Activated naive CD8-positive, alpha-beta T cell treated with anti-CD3 and anti-CD28 coated beads for 36 hours (primary cell): ENCODE data around the gene KBTBD12. TPM values are rescaled to one million over a fixed set of nuclear protein-coding genes. Genes with fewer than 3 reads are reported as not detected.
"Not testable (repeated sequence)": the region's sequence is repeated elsewhere in the genome, so short reads cannot be mapped to it uniquely, and the experiment has no call there.

Source experiments
- DNase-seq: peaks from one replicate; pipeline ENCODE4 v3.0.0; 2021
- H3K27ac Mint-ChIP-seq: one replicate; pipeline ENCODE4 v1.8.0; 2022; ENCODE audit warnings: mild to moderate bottlenecking, moderate library complexity, mixed read lengths
- H3K27me3 Mint-ChIP-seq: one replicate; pipeline ENCODE4 v1.8.0; 2022; ENCODE audit warnings: mild to moderate bottlenecking, mixed read lengths
- H3K36me3 Mint-ChIP-seq: one replicate; pipeline ENCODE4 v1.8.0; 2021; ENCODE audit warnings: mild to moderate bottlenecking, mixed read lengths
- H3K4me1 Mint-ChIP-seq: one replicate; pipeline ENCODE4 v1.8.0; 2021; ENCODE audit warnings: mixed read lengths
- H3K4me3 Mint-ChIP-seq: one replicate; pipeline ENCODE4 v1.8.0; 2022; ENCODE audit warnings: mild to moderate bottlenecking, moderate library complexity, mixed read lengths
- H3K9me3 Mint-ChIP-seq: one replicate; pipeline ENCODE4 v1.8.0; 2022; ENCODE audit warnings: mixed read lengths
- total RNA-seq, 2 experiments: library from RNA; stranded (reverse); gene quantifications; one replicate each; pipeline ENCODE4 v1.2.3, GENCODE V29; 2021

The KBTBD12 gene
- total RNA-seq, 2 experiments from 2014 or later = not detected

GRCh38 chr3:127890651-127891290, 24.3 kb upstream of the KBTBD12 start:
- Mint-ChIP-seq H3K27ac (peak overlapping the region; percentile 0), H3K9me3 (peaks cover 19% of the 10 kb centered on the region), H3K36me3 (peaks cover 11% of the 10 kb centered on the region)
- not testable (repeated sequence) for H3K27me3 Mint-ChIP-seq, H3K4me1 Mint-ChIP-seq, H3K4me3 Mint-ChIP-seq
- DNase-seq = peak; percentile 41

GRCh38 chr3:127894481-127894880, 20.6 kb upstream of the KBTBD12 start:
- Mint-ChIP-seq H3K27ac (no peak overlapping the region), H3K27me3 (no peaks in the 10 kb centered on the region), H3K4me3 (no peak overlapping the region), H3K36me3 (peaks cover 11% of the 10 kb centered on the region), H3K4me1 (peaks cover 5% of the 10 kb centered on the region), H3K9me3 (peaks cover 19% of the 10 kb centered on the region)
- DNase-seq = no peak

DNA sequence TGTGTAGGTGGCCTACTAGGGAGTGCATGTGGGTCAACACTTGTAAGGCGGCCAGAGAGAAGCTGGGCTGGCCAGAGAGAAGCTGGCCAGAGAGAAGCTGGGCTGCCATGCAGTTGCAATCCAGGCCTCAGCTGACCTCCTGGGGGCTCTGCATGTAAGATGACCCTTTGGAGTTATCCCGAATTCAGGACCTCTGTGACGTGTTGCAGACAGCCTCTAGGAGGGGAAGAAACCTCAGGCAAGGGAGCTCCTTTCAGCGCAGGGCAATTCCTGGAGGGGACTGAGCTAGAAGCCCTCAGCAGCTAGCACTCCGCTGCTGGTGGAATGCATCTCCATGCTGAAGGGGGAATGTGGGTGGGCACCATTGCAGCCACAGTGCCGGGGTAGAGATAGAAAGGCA, 15.8 kb upstream of the KBTBD12 start:
- H3K27me3 Mint-ChIP-seq = no peaks in the 10 kb centered on the region
- no peaks in the 10 kb centered on the region for H3K36me3 Mint-ChIP-seq
- no peak for DNase-seq
- no peak overlapping the region for H3K27ac Mint-ChIP-seq
- no peaks in the 10 kb centered on the region for H3K4me1 Mint-ChIP-seq
- no peak overlapping the region for H3K4me3 Mint-ChIP-seq
- peaks cover 3% of the 10 kb centered on the region for H3K9me3 Mint-ChIP-seq

DNA sequence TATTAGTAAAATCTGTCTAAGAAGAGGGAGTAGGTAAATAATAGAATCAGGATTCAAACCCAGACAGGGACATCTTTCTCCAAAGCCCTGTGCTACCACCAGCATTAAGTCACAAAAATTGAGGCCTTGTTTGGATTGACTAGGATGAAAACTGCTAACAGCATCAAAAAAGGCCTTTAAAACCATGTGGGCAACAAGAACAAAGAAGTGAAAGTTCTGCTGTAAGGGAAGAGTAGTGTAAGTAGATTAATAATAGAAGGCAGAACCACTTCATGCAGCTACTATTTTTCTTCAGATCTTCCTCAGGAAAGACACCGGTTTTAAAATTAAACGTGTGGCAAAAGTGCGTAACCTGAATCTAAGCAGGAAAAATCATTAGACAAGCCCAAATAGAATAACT, 15.3 kb upstream of the KBTBD12 start:
- H3K4me1 Mint-ChIP-seq = no peaks in the 10 kb centered on the region
- no peak overlapping the region for H3K27ac Mint-ChIP-seq
- H3K9me3 Mint-ChIP-seq = peaks cover 3% of the 10 kb centered on the region

GRCh38 chr3:127900536-127900935, 14.5 kb upstream of the KBTBD12 start:
- no peak overlapping the region for H3K4me3 Mint-ChIP-seq
- no peaks in the 10 kb centered on the region for H3K4me1 Mint-ChIP-seq
- DNase-seq = no peak
- H3K27ac Mint-ChIP-seq = no peak overlapping the region
- H3K36me3 Mint-ChIP-seq = no peaks in the 10 kb centered on the region
- H3K9me3 Mint-ChIP-seq = peaks cover 3% of the 10 kb centered on the region
- H3K27me3 Mint-ChIP-seq = peaks cover 4% of the 10 kb centered on the region

More for the DNA sequence above, 15.3 kb upstream of the KBTBD12 start:
- H3K27me3 Mint-ChIP-seq = peaks cover 2% of the 10 kb centered on the region
- H3K36me3 Mint-ChIP-seq = no peaks in the 10 kb centered on the region
- H3K4me3 Mint-ChIP-seq = no peak overlapping the region
- no peak for DNase-seq

DNA sequence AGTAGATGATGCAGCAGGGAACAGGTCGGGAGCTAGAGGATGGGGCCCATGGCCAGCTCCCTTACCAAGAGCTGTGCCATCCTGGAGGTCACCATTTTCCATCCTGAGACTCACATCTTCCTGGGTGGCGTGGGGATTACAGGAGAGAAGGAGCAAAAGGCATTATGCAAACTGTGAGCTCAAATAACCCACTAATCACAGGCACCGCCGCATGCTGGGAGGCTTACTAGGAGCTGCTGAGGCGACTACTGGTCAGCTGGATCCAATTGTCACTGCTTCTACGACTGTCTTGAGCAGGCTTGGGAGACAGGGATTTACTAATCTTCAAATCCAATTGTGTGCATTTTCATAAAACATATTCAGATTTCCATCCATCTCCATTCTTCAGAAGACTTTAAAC, 12.5 kb upstream of the KBTBD12 start:
- Mint-ChIP-seq H3K36me3 (no peaks in the 10 kb centered on the region), H3K4me1 (no peaks in the 10 kb centered on the region), H3K9me3 (peaks cover 3% of the 10 kb centered on the region), H3K27ac (no peak overlapping the region), H3K27me3 (peaks cover 8% of the 10 kb centered on the region), H3K4me3 (no peak overlapping the region)
- DNase-seq = no peak

- Mint-ChIP-seq H3K4me3 (no peak overlapping the region), H3K27me3 (peaks cover 16% of the 10 kb centered on the region), H3K27ac (no peak overlapping the region), H3K4me1 (no peaks in the 10 kb centered on the region), H3K36me3 (no peaks in the 10 kb centered on the region), H3K9me3 (peaks cover 3% of the 10 kb centered on the region)
- DNase-seq = no peak
Observed at GRCh38 chr3:127903611-127904375, 11.2 kb upstream of the KBTBD12 start.

GRCh38 chr3:127905556-127905955, 9.5 kb upstream of the KBTBD12 start:
- DNase-seq = no peak
- Mint-ChIP-seq H3K4me3 (no peak overlapping the region), H3K27ac (no peak overlapping the region), H3K4me1 (no peaks in the 10 kb centered on the region), H3K27me3 (peaks cover 27% of the 10 kb centered on the region), H3K36me3 (no peaks in the 10 kb centered on the region), H3K9me3 (peaks cover 3% of the 10 kb centered on the region)

DNA sequence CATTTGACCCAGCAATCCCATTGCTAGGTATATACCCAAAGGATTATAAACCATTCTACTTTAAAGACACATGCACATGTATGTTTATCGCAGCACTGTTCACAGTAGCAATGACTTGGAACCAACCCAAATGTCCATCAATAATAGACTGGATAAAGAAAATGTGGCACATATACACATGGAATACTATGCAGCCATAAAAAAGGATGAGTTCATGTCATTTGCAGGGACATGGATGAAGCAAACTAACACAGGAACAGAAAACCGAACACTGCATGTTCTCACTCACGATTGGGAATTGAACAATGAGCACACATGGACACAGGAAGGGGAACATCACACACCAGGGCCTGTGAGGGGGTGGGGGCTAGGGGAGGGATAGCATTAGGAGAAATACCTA, 8.4 kb upstream of the KBTBD12 start:
- not testable (repeated sequence) for H3K4me3 Mint-ChIP-seq, H3K36me3 Mint-ChIP-seq

DNA sequence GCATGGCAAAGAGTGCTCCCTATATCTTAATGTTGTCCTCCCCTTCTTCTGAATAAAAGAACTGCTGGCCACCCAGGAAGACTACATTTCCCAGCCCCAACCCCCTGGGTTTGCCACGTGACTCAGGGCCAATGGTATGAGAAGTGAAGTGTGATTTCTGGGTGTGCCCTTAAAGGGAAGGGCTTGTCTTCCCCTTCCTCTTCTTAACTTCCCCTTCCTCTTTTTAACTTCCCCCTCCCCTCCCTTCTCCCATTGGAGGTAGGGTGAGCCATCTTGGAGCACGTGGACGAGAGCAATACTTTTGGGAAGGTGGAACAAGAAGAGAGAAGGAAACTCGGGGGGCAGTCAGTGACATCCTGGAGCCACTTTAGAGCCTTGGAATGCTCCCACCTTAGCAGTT, 6.8 kb upstream of the KBTBD12 start:
- Mint-ChIP-seq H3K9me3 (peaks cover 3% of the 10 kb centered on the region), H3K36me3 (no peaks in the 10 kb centered on the region), H3K27me3 (peaks cover 48% of the 10 kb centered on the region), H3K27ac (no peak overlapping the region), H3K4me3 (no peak overlapping the region), H3K4me1 (no peaks in the 10 kb centered on the region)
- no peak for DNase-seq

More for the DNA sequence above, 8.4 kb upstream of the KBTBD12 start:
- H3K27ac Mint-ChIP-seq, H3K9me3 Mint-ChIP-seq, H3K4me1 Mint-ChIP-seq, DNase-seq: not testable (repeated sequence)
- H3K27me3 Mint-ChIP-seq = peaks cover 38% of the 10 kb centered on the region

DNA sequence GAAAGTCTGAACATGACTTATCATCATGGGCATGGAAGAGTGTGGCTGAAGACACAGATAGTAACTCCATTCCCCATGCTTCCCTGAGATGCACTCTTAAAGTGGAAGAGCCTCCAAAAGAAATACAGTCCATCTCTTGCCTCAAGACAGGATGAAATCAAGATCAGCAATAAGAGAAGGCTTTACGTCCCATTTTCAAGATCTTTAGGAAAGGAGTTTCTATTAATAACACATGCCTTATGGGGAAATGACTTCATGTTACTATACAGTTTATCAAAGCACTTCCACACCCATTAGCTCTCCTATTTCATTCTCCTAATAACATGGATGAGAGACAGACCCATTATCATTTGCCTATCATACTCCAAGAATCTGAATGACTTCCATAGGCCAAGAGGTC, 6.1 kb upstream of the KBTBD12 start:
- Mint-ChIP-seq H3K27me3 (peaks cover 54% of the 10 kb centered on the region), H3K9me3 (peaks cover 5% of the 10 kb centered on the region), H3K4me3 (no peak overlapping the region), H3K27ac (no peak overlapping the region), H3K4me1 (no peaks in the 10 kb centered on the region), H3K36me3 (no peaks in the 10 kb centered on the region)
- no peak for DNase-seq

GRCh38 chr3:127909646-127910045, 5.4 kb upstream of the KBTBD12 start:
- H3K9me3 Mint-ChIP-seq = peaks cover 2% of the 10 kb centered on the region
- peaks cover 1% of the 10 kb centered on the region for H3K36me3 Mint-ChIP-seq
- no peak for DNase-seq
- no peak overlapping the region for H3K4me3 Mint-ChIP-seq
- H3K27me3 Mint-ChIP-seq = peaks cover 60% of the 10 kb centered on the region
- H3K4me1 Mint-ChIP-seq = peaks cover 4% of the 10 kb centered on the region
- no peak overlapping the region for H3K27ac Mint-ChIP-seq

DNA sequence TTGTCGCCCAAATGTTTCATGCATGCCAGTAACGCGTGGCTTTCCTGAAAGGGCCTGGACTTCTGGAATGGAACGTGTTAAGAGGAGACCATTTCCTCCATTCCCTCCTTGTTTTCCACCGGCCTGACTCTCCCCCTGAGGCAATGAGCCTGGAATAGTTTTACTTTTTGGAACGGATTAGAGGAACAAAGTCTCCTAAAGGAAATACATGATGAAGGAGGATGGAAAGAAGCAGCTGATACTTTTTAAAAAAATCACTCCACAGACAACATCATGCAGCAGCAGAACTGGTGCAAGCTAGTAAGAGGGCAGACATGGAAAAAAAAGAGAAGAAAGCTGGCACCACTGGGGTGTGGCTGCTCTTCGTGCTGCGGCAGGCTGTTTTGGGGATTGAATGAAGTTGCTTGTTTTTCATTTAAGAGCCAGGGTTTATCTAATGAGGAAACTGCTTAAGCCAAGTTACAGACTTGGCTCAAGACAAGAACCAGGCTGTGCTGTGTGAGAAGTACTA, 3.6 kb upstream of the KBTBD12 start:
- Mint-ChIP-seq H3K9me3 (peaks cover 2% of the 10 kb centered on the region), H3K27me3 (peaks cover 75% of the 10 kb centered on the region), H3K27ac (no peak overlapping the region), H3K4me1 (peaks cover 8% of the 10 kb centered on the region), H3K4me3 (no peak overlapping the region), H3K36me3 (peaks cover 1% of the 10 kb centered on the region)
- no peak for DNase-seq

DNA sequence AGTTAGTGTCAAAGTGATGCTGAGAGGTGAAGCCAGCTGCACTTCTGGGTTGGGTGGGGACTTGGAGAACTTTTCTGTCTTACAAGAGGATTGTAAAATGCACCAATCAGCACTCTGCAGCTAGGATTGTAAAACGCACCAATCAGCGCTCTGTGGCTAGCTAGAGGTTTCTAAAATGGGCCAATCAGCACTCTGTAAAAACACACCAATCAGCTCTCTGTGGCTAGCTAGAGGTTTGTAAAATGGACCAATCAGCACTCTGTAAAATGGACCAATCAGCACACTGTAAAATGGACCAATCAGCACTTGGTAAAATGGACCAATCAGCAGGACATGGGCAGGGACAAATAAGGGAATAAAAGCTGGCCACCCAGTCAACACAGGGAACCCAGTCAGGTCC, 1.2 kb upstream of the KBTBD12 start:
- not testable (repeated sequence) for H3K27ac Mint-ChIP-seq, H3K9me3 Mint-ChIP-seq
- H3K27me3 Mint-ChIP-seq = peaks cover 71% of the 10 kb centered on the region

DNA sequence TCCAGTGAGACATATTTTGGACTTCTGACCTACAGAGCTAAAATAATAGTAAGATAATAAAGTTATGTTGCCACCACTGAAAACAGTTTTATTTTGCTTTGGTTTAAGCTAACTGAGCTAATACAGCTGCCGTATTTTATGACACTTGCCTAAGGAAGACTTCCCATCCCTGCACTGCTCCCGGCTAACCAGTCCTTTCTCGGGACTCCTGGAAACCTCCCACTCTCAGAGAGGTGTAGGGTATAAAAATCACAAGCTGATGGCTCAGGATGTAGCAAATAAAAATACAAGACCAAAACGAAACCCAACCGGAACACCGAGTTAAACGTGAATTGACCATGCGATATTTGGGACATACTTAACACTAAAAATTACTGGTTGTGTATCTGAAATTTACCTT, 448 bp upstream of the KBTBD12 start:
- DNase-seq = no peak
- Mint-ChIP-seq H3K27me3 (peaks cover 65% of the 10 kb centered on the region), H3K36me3 (peaks cover 1% of the 10 kb centered on the region), H3K9me3 (peaks cover 2% of the 10 kb centered on the region), H3K4me1 (peaks cover 8% of the 10 kb centered on the region), H3K4me3 (no peak overlapping the region), H3K27ac (no peak overlapping the region)

More for the DNA sequence above, 1.2 kb upstream of the KBTBD12 start:
- H3K4me1 Mint-ChIP-seq, H3K4me3 Mint-ChIP-seq, DNase-seq, H3K36me3 Mint-ChIP-seq: not testable (repeated sequence)
